ES-I3 (cell line): Measurements from ENCODE around the gene CBLB.

ENCODE experiments used
- H3K36me3 ChIP-seq: 2 replicates; pipeline ENCODE4 v1.6.1; 2013; ENCODE audit warnings: mild to moderate bottlenecking, low read length, control low read depth, moderate library complexity; ENCODE audit not compliant: insufficient read depth
- H3K4me1 ChIP-seq: 2 replicates; pipeline ENCODE4 v1.6.1; 2013; ENCODE audit warnings: mild to moderate bottlenecking, control low read depth, low read length; ENCODE audit not compliant: insufficient read depth
- H3K9ac ChIP-seq: 2 replicates; pipeline ENCODE4 v1.6.1; 2013; ENCODE audit warnings: low read depth, mild to moderate bottlenecking, low read length, moderate library complexity
- H3K9me3 ChIP-seq: 2 replicates; pipeline ENCODE4 v1.6.1; 2013; ENCODE audit warnings: mild to moderate bottlenecking, low read length, moderate library complexity; ENCODE audit not compliant: control insufficient read depth, insufficient read depth

Gene CBLB

DNA sequence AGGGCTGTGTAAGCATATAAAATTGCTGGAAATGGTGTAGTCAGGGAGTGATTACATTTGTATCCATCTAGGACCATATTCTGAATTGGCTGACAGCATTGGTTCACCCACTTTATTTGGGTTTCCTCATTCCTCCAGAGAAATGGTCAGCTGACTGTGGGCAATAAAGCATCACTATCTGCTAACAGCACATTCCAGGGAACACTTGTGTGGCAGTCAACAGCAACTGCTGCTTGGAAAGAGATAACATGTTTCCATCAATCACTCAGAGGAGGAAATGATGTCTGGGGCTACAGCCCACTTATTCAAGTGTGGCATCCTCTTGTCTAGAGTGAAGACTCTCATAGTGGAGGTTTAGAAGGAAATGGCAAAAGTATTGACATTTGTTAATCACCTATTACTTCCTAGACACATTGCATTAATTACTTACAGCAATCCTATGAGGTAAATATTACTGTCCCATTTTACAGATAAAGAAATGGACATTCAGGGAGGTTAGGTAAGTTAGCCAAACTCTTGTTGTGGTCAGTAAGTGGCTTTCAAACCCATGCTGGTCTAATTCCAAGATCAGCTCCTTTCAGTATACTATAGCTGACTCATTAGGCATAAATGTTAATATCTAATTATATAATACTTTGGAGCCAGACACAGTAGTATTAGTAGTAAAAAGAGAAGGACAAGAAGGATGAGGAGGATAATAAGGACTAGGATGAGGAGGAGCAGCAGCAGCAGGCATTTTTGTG, 254.4 kb downstream of the CBLB start:
- Histone ChIP-seq H3K36me3 (no peaks in the 10 kb centered on the region), H3K4me1 (peaks cover 8% of the 10 kb centered on the region), H3K9ac (no peak overlapping the region), H3K9me3 (no peaks in the 10 kb centered on the region)

DNA sequence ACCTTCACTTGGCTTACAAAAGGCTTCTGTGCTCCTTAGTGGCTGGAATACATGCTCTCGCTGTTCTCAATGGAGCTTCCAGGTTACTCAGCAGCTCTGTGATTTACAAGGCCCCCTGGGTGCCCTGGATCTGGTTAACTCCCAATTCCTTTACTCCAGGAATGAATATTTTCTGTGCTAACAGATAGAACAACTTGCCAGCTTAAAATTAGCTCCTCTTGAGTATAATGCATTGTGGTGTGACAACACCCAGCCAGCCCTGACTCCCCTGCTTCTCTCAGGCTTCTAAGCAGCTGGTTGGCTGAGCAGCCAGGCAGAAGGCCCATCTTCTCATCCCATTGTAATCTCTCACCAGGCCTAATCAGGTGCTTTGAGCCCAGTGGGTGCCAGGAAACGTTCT, 255.7 kb downstream of the CBLB start:
- Histone ChIP-seq H3K9ac (no peak overlapping the region), H3K9me3 (no peaks in the 10 kb centered on the region), H3K4me1 (peaks cover 8% of the 10 kb centered on the region), H3K36me3 (no peaks in the 10 kb centered on the region)

DNA sequence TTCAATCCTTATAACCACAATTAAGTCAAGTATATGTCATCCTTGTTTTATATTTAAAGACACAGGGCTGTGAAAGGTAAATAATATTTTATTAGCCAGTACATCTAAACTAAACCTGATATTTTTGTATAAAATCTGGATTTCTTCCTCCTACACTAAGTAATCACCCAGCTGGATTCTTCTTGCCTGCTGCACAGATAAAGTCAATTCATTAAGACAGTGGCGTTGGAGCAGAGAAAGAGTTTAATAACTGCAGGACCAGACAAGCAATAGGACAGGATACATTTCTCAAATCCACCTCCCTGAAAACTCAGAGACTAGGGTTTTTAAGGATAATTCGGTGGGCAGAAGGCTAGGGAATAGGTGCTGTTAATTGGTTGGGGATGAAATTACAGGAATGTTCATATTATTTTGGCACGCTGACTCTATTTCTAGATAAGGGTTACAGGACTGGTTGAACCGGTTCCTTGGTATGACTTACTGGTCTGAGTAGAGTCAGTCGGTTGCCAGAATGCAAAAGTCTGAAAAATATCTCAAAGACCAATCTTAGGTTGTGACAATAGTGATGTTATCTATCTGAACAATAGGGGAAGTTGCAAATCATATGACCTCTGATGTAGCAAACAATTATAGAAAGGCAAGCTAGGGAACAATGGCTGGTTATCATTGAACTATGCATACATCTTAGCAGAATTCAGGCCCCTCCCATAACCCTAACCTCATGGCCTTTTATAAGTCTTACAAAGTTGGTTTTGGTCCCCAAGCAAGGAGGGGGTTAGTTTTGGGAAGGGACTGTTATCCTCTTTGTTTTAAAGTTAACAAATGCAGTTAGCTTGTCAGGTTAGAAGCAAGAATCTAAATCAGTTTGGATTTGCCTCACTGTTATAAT, 257.3 kb downstream of the CBLB start:
- Histone ChIP-seq H3K9ac (no peak overlapping the region), H3K4me1 (peaks cover 8% of the 10 kb centered on the region), H3K9me3 (no peaks in the 10 kb centered on the region), H3K36me3 (no peaks in the 10 kb centered on the region)

DNA sequence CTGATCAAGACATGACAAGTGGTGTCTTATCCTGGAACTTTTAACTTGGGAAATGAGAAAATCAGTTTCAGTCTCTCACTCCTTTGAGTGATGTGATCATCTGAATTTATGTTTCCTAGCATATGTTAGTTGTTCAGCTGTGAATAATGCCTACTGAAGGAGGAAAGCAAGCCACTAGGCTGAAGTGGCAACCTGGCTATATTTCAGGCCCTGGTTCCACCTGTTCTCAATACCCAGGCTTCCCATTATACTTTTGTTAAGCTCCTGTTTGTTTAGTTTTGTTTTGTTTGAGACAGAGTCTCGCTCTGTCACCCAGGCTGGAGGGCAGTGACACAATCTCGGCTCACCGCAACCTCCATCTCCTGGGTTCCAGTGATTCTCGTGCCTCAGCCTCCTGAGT, 258.3 kb downstream of the CBLB start:
- no peaks in the 10 kb centered on the region for H3K36me3 ChIP-seq
- peaks cover 8% of the 10 kb centered on the region for H3K4me1 ChIP-seq
- no peak overlapping the region for H3K9ac ChIP-seq
- no peaks in the 10 kb centered on the region for H3K9me3 ChIP-seq

DNA sequence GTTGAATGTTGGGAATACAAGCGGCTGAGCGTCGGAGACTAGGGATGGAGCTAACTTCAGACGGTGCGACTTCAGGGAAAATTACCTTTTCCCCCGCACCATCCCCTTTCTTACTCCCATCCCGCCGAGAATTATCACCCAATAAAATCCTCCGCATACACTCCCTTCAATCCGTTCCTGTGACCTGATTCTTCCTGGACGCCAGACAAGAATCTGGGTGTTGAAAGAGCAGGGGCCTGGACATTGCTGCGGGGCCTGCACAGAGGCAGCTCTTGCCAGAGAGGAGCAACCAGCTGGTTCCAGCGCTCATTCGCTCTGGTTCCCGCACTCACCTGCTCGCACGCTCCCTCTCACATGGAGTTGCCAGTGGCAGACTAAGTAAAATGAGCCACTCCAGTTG, 260.2 kb downstream of the CBLB start:
- H3K36me3 ChIP-seq, result no peaks in the 10 kb centered on the region
- H3K4me1 ChIP-seq, result peaks cover 8% of the 10 kb centered on the region
- H3K9me3 ChIP-seq, result no peaks in the 10 kb centered on the region
- H3K9ac ChIP-seq, result peak overlapping the region; percentile 41; the same call in 1 of the 2 replicates

DNA sequence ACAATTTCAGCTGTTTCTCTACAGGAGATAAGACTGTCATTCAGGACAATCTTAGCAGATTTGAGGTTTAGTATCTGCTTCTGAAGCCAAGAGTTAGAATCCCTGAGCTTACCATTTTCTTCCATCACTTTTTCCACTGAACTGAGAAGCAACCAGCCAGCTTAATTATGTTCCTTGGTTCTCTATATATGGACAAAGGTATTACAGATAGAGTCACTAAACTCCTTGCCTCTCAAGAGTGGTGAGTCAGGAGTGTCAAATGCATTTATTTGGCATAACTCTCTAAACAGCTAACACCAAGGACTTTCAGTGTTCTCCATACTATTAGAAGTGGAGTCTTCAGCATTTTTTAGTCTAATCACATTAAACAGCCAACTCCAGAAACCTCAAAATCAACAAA, 262.8 kb downstream of the CBLB start:
- H3K9ac ChIP-seq, result no peak overlapping the region
- H3K4me1 ChIP-seq, result no peaks in the 10 kb centered on the region
- no peaks in the 10 kb centered on the region for H3K9me3 ChIP-seq
- no peaks in the 10 kb centered on the region for H3K36me3 ChIP-seq
